GM23338 (cell line): Measurements from ENCODE around the gene INKA1. TPM values are rescaled to one million over a fixed set of nuclear protein-coding genes. Genes with fewer than 3 reads are reported as not detected.
"Not testable (repeated sequence)": the region's sequence is repeated elsewhere in the genome, so short reads cannot be mapped to it uniquely, and the experiment has no call there.

Source experiments
- ATAC-seq: fragments of 200-7000 bp; cut with Tn5 transposase; 3 replicates; pipeline ENCODE4 v1.9.1; 2020
- DNase-seq: peaks from one replicate; pipeline ENCODE4 v3.0.0-alpha.2; 2015; ENCODE audit warnings: low spot score
- H2AFZ ChIP-seq: fragments of 200-600 bp; sonication (generic); 2 replicates; pipeline ENCODE4 v1.8.0; 2016; ENCODE audit warnings: antibody characterized with exemption, mild to moderate bottlenecking, moderate library complexity
- H3F3A ChIP-seq: fragments of 200-600 bp; sonication (generic); replicated peaks from 2 replicates; pipeline ENCODE4 v1.8.0; 2017; ENCODE audit warnings: antibody characterized with exemption, mixed run types, low read depth
- H3K27ac ChIP-seq: fragments of 200-600 bp; sonication (generic); 2 replicates; pipeline ENCODE4 v1.6.1; 2016; ENCODE audit warnings: low read depth
- H3K27me3 ChIP-seq: fragments of 200-600 bp; sonication (generic); 2 replicates; pipeline ENCODE4 v1.8.0; 2016; ENCODE audit warnings: mild to moderate bottlenecking, mixed run types, moderate library complexity; ENCODE audit not compliant: insufficient read depth
- H3K36me3 ChIP-seq: fragments of 200-600 bp; sonication (generic); 2 replicates; pipeline ENCODE4 v1.8.0; 2016; ENCODE audit warnings: mild to moderate bottlenecking; ENCODE audit not compliant: insufficient read depth
- H3K4me1 ChIP-seq: fragments of 200-600 bp; sonication (generic); 2 replicates; pipeline ENCODE4 v1.8.0; 2016; ENCODE audit warnings: mild to moderate bottlenecking, moderate library complexity; ENCODE audit not compliant: insufficient read depth
- H3K4me2 ChIP-seq: fragments of 200-600 bp; sonication (generic); 2 replicates; pipeline ENCODE4 v1.7.1; 2017; ENCODE audit warnings: mixed run types
- H3K4me3 ChIP-seq: fragments of 200-600 bp; sonication (generic); 2 replicates; pipeline ENCODE4 v1.6.1; 2016; ENCODE audit warnings: mixed run types
- H3K79me2 ChIP-seq: fragments of 200-600 bp; sonication (generic); replicated peaks from 2 replicates; pipeline ENCODE4 v1.8.0; 2017; ENCODE audit warnings: mild to moderate bottlenecking; ENCODE audit not compliant: insufficient read depth
- H3K9me2 ChIP-seq: fragments of 200-600 bp; sonication (generic); 2 replicates; pipeline ENCODE4 v1.8.0; 2017; ENCODE audit not compliant: insufficient read depth
- H4K20me1 ChIP-seq: fragments of 200-600 bp; sonication (generic); replicated peaks from 2 replicates; pipeline ENCODE4 v1.8.0; 2017; ENCODE audit warnings: mild to moderate bottlenecking; ENCODE audit not compliant: insufficient read depth
- H3K27ac Mint-ChIP-seq: 2 replicates; pipeline ENCODE4 v1.8.0; 2020; ENCODE audit warnings: inconsistent platforms, mild to moderate bottlenecking, moderate library complexity, mixed read lengths
- H3K27me3 Mint-ChIP-seq: 3 replicates; pipeline ENCODE4 v1.8.0; 2022; ENCODE audit warnings: low read depth, mild to moderate bottlenecking, moderate library complexity, mixed read lengths, inconsistent platforms; ENCODE audit not compliant: insufficient read depth, poor library complexity
- H3K36me3 Mint-ChIP-seq: 3 replicates; pipeline ENCODE4 v1.8.0; 2021; ENCODE audit warnings: low read depth, mild to moderate bottlenecking, inconsistent platforms, moderate library complexity, mixed read lengths
- H3K4me1 Mint-ChIP-seq: 3 replicates; pipeline ENCODE4 v1.8.0; 2020; ENCODE audit warnings: mild to moderate bottlenecking, inconsistent platforms, mixed read lengths
- H3K4me3 Mint-ChIP-seq: 3 replicates; pipeline ENCODE4 v1.8.0; 2021; ENCODE audit warnings: moderate library complexity, mild to moderate bottlenecking, inconsistent platforms, mixed read lengths
- H3K9me3 Mint-ChIP-seq: 3 replicates; pipeline ENCODE4 v1.8.0; 2020; ENCODE audit warnings: moderate library complexity, mild to moderate bottlenecking, inconsistent platforms, mixed read lengths
- CTCF ChIP-seq, 2 experiments: fragments of 200-600 bp in 1 of 2; sonication (generic) in 1 of 2; conservative IDR thresholded peaks; 2 replicates each; pipeline versions ENCODE4 v1.5.1 to v1.6.1; 2016 to 2017; ENCODE audit warnings: antibody characterized with exemption in 2 of 2, low read depth in 2 of 2, mild to moderate bottlenecking in 2 of 2, moderate library complexity in 1 of 2
- ETS1 ChIP-seq: IDR thresholded peaks from 2 replicates; pipeline ENCODE4 v1.6.1; 2016; ENCODE audit warnings: antibody characterized with exemption
- ZNF114 ChIP-seq: fragments of 250-450 bp; sonication (Bioruptor Pico); IDR thresholded peaks from 2 replicates; pipeline ENCODE4 v1.5.0; 2020; ENCODE audit warnings: mild to moderate bottlenecking, moderate library complexity
- polyA plus RNA-seq: library from polyadenylated mRNA; unstranded; fragments of >200 nt; fragmentation: Nextera tagmentation; extraction: Ambion mirVana; gene quantifications from 2 replicates; pipeline ENCODE4 v1.2.1, GENCODE V29; 2016
- total RNA-seq: library from RNA; depleted of rRNA; stranded (reverse); fragments of >200 nt; shearing (Covaris generic); gene quantifications from 2 replicates; pipeline ENCODE4 v1.2.3, GENCODE V29; 2014

INKA1 gene
- total and polyA plus RNA-seq, 2 experiments from 2014 or later: 3.7 to 4.0 TPM

GRCh38 chr3:49780080-49780974 lies 22.7 kb upstream of the INKA1 start:
- Mint-ChIP-seq H3K27ac (no peak overlapping the region), H3K4me3 (no peak overlapping the region), H3K36me3 (peaks cover 35% of the 10 kb centered on the region), H3K4me1 (peaks cover 3% of the 10 kb centered on the region), H3K27me3 (no peaks in the 10 kb centered on the region), H3K9me3 (no peaks in the 10 kb centered on the region)
- Histone ChIP-seq H3K27ac (0 out of 2 replicates have a peak overlapping the region, but pooled peaks have one; percentile 84), H4K20me1 (peaks cover 35% of the 10 kb centered on the region), H3F3A (0 out of 2 replicates have a peak, but pooled peaks cover 3% of the 10 kb centered on the region), H3K79me2 (peaks cover 100% of the 10 kb centered on the region), H3K9me2 (no peaks in the 10 kb centered on the region), H3K36me3 (peaks cover 21% of the 10 kb centered on the region), H3K4me3 (no peak overlapping the region), H3K4me2 (no peak overlapping the region), H2AFZ (no peak overlapping the region), H3K4me1 (peaks cover 5% of the 10 kb centered on the region), H3K27me3 (no peaks in the 10 kb centered on the region)
- DNase-seq (no peak), ATAC-seq (no peak)
- TF ChIP-seq CTCF (conservative IDR thresholded peaks at IDR 0.05; ENCODE audit: low read depth in 2 of 2): no peak

- peaks cover 39% of the 10 kb centered on the region for H3K36me3 Mint-ChIP-seq
- H3K27ac Mint-ChIP-seq, H3K4me2 ChIP-seq, H2AFZ ChIP-seq, H3K27me3 Mint-ChIP-seq, DNase-seq, H3K4me3 ChIP-seq, ATAC-seq, H3K4me1 Mint-ChIP-seq, H3K27me3 ChIP-seq, H3K4me3 Mint-ChIP-seq, H3K9me3 Mint-ChIP-seq, H3K4me1 ChIP-seq, H3K9me2 ChIP-seq, H3F3A ChIP-seq: not testable (repeated sequence)
- peak overlapping the region; percentile 84 for H3K27ac ChIP-seq
- H3K79me2 ChIP-seq: peaks cover 100% of the 10 kb centered on the region
- peaks cover 21% of the 10 kb centered on the region for H3K36me3 ChIP-seq
- peaks cover 30% of the 10 kb centered on the region for H4K20me1 ChIP-seq
Measured at GRCh38 chr3:49780975-49781365, 22.1 kb upstream of the INKA1 start.

- H3K9me2 ChIP-seq: no peaks in the 10 kb centered on the region
- H2AFZ ChIP-seq: no peak overlapping the region
- DNase-seq (no peak), ATAC-seq (no peak)
- H3K27ac Mint-ChIP-seq: no peak overlapping the region; the same call in 1 of the 2 replicates
- no peak overlapping the region for H3K4me3 ChIP-seq
- no peak overlapping the region for H3K4me3 Mint-ChIP-seq
- H3K27me3 Mint-ChIP-seq: peaks cover 2% of the 10 kb centered on the region
- H4K20me1 ChIP-seq: peaks cover 27% of the 10 kb centered on the region
- peaks cover 7% of the 10 kb centered on the region for H3K4me1 Mint-ChIP-seq
- no peak overlapping the region for H3K4me2 ChIP-seq
- H3K36me3 Mint-ChIP-seq: peaks cover 39% of the 10 kb centered on the region
- H3F3A ChIP-seq: 0 out of 2 replicates have a peak, but pooled peaks cover 3% of the 10 kb centered on the region
- peaks cover 21% of the 10 kb centered on the region for H3K36me3 ChIP-seq
- H3K4me1 ChIP-seq: peaks cover 7% of the 10 kb centered on the region
- peaks cover 96% of the 10 kb centered on the region for H3K79me2 ChIP-seq
- H3K9me3 Mint-ChIP-seq: no peaks in the 10 kb centered on the region
- no peaks in the 10 kb centered on the region for H3K27me3 ChIP-seq
- H3K27ac ChIP-seq: peak overlapping the region; percentile 84
- TF ChIP-seq ETS1: no peak
- TF ChIP-seq ZNF114 (CRISPR knock-in tag): no peak
- TF ChIP-seq CTCF (conservative IDR thresholded peaks at IDR 0.05; ENCODE audit: low read depth in 2 of 2): no peak
Measured at GRCh38 chr3:49781415-49782199, 21.5 kb upstream of the INKA1 start.
